Activated naive CD4-positive, alpha-beta T cell treated with anti-CD3 and anti-CD28 coated beads, Interleukin-2, amount 50 U/mL, for 24 hours (primary cell): ENCODE data around the gene CDKN2C.
A peak's percentile ranks its signal among the peaks of the same experiment; 100 is the strongest.
"Not testable (repeated sequence)": the region's sequence is repeated elsewhere in the genome, so short reads cannot be mapped to it uniquely, and the experiment has no call there.

Experiments used
- H3K27ac Mint-ChIP-seq: one replicate; pipeline ENCODE4 v1.8.0; 2021; ENCODE audit warnings: mild to moderate bottlenecking, mixed read lengths
- H3K27me3 Mint-ChIP-seq: one replicate; pipeline ENCODE4 v1.8.0; 2021; ENCODE audit warnings: mixed read lengths
- H3K36me3 Mint-ChIP-seq: one replicate; pipeline ENCODE4 v1.8.0; 2021; ENCODE audit warnings: mixed read lengths
- H3K4me1 Mint-ChIP-seq: one replicate; pipeline ENCODE4 v1.8.0; 2021; ENCODE audit warnings: mixed read lengths
- H3K4me3 Mint-ChIP-seq: one replicate; pipeline ENCODE4 v1.8.0; 2021; ENCODE audit warnings: mild to moderate bottlenecking, mixed read lengths
- H3K9me3 Mint-ChIP-seq: one replicate; pipeline ENCODE4 v1.8.0; 2021; ENCODE audit warnings: mixed read lengths

Gene CDKN2C

DNA sequence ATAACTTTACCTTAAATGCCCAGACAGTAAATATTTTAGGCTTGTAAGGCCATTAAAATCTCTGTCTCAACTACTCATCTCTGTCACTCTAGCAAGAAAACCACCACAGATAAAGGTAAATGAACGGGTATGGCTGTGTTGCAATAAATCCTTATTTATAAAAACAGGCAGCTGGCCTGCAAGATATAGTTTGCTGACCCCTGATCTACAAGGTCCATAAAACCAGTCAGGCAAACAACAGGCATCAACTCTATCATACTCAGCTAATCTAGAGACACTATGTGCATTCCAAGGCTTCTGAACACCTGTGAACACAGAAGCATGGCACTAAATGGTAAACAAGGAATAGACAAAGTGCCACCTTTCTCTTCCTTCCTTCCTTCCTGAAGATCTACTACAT, 19.6 kb upstream of the CDKN2C start:
- H3K27me3 Mint-ChIP-seq = no peaks in the 10 kb centered on the region
- H3K36me3 Mint-ChIP-seq = peaks cover 6% of the 10 kb centered on the region
- H3K4me3 Mint-ChIP-seq = no peak overlapping the region
- H3K27ac Mint-ChIP-seq = no peak overlapping the region
- peaks cover 64% of the 10 kb centered on the region for H3K4me1 Mint-ChIP-seq
- H3K9me3 Mint-ChIP-seq = no peaks in the 10 kb centered on the region

- not testable (repeated sequence) for H3K27me3 Mint-ChIP-seq, H3K4me3 Mint-ChIP-seq, H3K27ac Mint-ChIP-seq, H3K36me3 Mint-ChIP-seq, H3K9me3 Mint-ChIP-seq
- peaks cover 48% of the 10 kb centered on the region for H3K4me1 Mint-ChIP-seq
Observed at GRCh38 chr1:50952566-50952965, 17.5 kb upstream of the CDKN2C start.

DNA sequence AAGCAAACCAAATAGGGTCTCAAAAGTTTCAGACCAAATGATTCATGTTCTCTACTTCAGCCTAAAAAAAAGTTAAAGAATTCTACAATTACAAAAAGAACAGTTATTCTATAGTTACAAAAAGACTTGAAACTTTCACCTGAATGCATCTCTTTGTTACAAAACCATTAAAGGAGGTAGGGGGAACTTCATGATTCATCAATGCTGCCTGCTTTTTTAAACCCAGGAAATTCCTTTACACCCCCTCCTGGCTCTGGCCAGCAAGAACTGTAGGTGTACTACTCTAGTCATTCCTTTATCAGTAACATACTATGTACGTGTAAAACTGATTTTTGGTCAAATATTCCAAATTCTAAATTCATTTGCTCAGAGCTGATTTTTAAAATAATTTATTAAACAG, 14.9 kb upstream of the CDKN2C start:
- peaks cover 37% of the 10 kb centered on the region for H3K4me1 Mint-ChIP-seq
- H3K4me3 Mint-ChIP-seq = no peak overlapping the region

DNA sequence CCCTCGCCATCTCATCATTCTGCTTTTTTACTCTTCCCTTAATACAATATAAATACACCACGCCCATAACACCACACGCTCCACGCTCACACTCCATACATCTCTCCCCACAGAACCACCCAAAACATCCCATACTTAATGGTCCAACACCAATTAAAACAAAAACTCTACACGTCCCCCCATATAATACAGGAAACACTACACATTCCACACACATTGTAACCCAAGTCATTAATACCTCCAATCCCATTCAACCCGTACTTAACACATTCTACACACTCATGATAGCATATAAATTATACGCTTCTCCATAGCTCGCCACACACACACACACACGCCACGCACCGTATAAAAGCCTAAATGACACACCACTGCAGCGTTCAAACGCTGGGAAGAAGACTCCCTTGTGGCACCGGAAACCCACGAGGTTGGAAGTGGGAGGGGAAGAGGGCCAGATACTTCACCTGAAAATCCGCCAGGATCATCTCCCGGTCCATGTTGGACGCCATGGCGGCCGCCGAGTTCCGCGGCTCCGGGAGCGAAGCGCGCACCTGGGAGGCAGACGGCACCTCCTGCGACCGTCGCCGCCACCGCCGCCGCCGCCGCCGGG, 10.6 kb upstream of the CDKN2C start:
- Mint-ChIP-seq H3K4me1 (peaks cover 31% of the 10 kb centered on the region), H3K4me3 (peak overlapping the region; percentile 93), H3K27ac (peak overlapping the region; percentile 80), H3K36me3 (peaks cover 2% of the 10 kb centered on the region), H3K27me3 (no peaks in the 10 kb centered on the region), H3K9me3 (no peaks in the 10 kb centered on the region)

More for the DNA sequence above, 14.9 kb upstream of the CDKN2C start:
- H3K36me3 Mint-ChIP-seq = peaks cover 7% of the 10 kb centered on the region
- no peaks in the 10 kb centered on the region for H3K9me3 Mint-ChIP-seq
- H3K27me3 Mint-ChIP-seq = no peaks in the 10 kb centered on the region
- H3K27ac Mint-ChIP-seq = no peak overlapping the region

- peak within 1 kb of the TSS; percentile 99 for H3K27ac Mint-ChIP-seq
- peaks cover 2% of the 10 kb centered on the region for H3K36me3 Mint-ChIP-seq
- peak within 1 kb of the TSS; percentile 93 for H3K4me3 Mint-ChIP-seq
- peaks cover 24% of the 10 kb centered on the region for H3K4me1 Mint-ChIP-seq
- no peaks in the 10 kb centered on the region for H3K27me3 Mint-ChIP-seq
- H3K9me3 Mint-ChIP-seq = no peaks in the 10 kb centered on the region
Observed at GRCh38 chr1:50959913-50960844, 9.9 kb upstream of the CDKN2C start, which contains the start of gene FAF1. TSS of gene FAF1 (minus strand) at chr1:50960267. CDS start at chr1:50959811, 456 bp downstream.

DNA sequence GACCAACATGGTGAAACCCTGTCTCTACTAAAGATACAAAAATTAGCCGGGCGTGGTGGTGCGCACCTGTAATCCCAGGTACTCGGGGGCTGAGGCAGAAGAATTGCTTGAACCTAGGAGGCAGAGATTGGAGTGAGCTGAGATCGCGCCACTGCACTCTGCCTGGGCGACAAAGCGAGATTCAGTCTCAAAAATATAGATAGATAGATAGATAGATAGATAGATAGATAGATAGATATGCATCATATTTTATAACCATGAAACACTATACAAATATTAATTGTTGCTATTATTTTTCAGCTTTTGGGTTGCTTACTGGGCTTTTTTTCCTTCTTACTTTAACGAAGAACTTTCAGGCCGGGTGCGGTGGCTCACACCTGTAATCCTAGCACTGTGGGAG, 5.2 kb upstream of the CDKN2C start:
- peaks cover 17% of the 10 kb centered on the region for H3K4me1 Mint-ChIP-seq
- H3K27me3 Mint-ChIP-seq = no peaks in the 10 kb centered on the region
- H3K9me3 Mint-ChIP-seq = no peaks in the 10 kb centered on the region
- H3K27ac Mint-ChIP-seq = no peak overlapping the region
- H3K4me3 Mint-ChIP-seq = no peak overlapping the region
- H3K36me3 Mint-ChIP-seq = no peaks in the 10 kb centered on the region

GRCh38 chr1:50966991-50967390, 3.1 kb upstream of the CDKN2C start:
- Mint-ChIP-seq H3K27me3 (peaks cover 5% of the 10 kb centered on the region), H3K9me3 (no peaks in the 10 kb centered on the region), H3K36me3 (no peaks in the 10 kb centered on the region), H3K4me1 (peaks cover 25% of the 10 kb centered on the region), H3K4me3 (peak overlapping the region; percentile 98), H3K27ac (no peak overlapping the region)

DNA sequence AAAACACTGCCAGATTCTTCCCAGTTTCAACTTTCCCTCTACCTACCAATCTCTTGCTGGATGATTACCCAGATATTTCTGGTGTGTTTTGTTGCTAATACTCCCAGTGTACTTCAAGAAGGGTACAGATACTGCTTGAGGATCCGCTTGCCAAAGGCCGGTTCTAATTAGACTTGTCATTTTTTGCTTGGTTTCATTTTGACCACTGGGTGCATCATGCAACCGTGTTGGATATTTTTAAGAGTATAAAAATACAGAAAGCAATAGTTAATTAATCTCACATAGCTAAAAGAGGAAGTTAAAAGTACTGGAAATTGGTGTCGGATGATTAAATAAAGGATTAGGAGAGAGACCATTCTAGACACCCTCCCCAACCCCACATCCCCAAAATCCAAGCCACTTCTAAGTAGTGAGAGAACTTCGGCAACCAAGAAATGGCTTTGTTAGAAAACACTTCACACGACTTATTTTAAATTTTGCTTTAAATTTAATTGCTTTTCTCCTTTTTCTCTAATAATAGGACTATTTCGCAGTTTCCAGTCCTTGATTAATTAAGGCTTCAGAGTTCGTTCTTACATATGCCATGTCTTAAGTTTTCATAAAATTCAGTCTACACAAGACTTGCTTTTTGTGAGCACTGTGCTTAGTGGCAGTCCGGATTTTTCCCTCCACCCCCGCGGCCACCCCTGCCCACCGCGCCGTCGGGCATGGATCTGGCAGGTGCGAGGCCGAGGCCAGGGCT, 2.5 kb upstream of the CDKN2C start:
- H3K27me3 Mint-ChIP-seq = peaks cover 7% of the 10 kb centered on the region
- no peaks in the 10 kb centered on the region for H3K36me3 Mint-ChIP-seq
- no peaks in the 10 kb centered on the region for H3K9me3 Mint-ChIP-seq
- H3K4me1 Mint-ChIP-seq = peaks cover 27% of the 10 kb centered on the region
- H3K4me3 Mint-ChIP-seq = peak overlapping the region; percentile 98
- H3K27ac Mint-ChIP-seq = peak overlapping the region; percentile 79

GRCh38 chr1:50968158-50968820, 1.8 kb upstream of the CDKN2C start:
- Mint-ChIP-seq H3K27ac (peak overlapping the region; percentile 82), H3K4me3 (peak overlapping the region; percentile 98), H3K27me3 (peaks cover 7% of the 10 kb centered on the region), H3K36me3 (no peaks in the 10 kb centered on the region), H3K9me3 (no peaks in the 10 kb centered on the region), H3K4me1 (peaks cover 27% of the 10 kb centered on the region)

DNA sequence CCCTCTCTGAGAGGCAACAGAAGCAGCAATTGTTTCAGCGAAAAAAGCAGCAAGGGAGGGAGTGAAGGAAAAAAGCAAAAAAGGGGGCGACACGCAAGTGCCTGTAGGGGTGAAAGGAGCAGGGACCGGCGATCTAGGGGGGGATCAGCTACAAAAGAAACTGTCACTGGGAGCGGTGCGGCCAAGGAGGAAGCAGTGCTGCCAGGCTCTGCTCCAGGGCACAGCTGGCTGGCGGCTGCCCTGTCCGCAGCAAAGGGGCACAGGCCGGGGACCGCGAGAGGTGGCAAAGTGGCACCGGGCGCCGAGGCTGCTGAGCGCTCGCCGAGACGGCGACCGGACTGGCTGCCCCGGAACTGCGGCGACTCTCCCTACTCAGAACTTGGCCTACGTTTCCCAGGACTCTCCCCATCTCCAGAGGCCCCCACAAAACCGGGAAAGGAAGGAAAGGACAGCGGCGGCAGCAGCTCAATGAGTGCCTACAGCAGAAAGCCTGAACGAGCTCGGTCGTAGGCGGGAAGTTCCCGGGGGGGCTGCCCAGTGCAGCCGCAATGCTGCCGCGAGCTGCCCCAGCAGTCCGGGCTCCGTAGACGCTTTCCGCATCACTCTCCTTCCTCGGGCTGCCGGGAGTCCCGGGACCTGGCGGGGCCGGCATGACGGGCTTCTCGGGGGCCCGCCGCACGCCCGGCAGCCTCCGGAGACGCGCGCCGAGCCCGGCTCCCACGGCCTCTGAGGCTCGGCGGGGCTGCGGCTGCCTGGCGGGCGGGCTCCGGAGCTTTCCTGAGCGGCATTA, 1.0 kb upstream of the CDKN2C start:
- Mint-ChIP-seq H3K4me1 (peaks cover 27% of the 10 kb centered on the region), H3K36me3 (no peaks in the 10 kb centered on the region), H3K4me3 (peak overlapping the region; percentile 98), H3K27me3 (peaks cover 9% of the 10 kb centered on the region), H3K27ac (peak overlapping the region; percentile 82), H3K9me3 (no peaks in the 10 kb centered on the region)

DNA sequence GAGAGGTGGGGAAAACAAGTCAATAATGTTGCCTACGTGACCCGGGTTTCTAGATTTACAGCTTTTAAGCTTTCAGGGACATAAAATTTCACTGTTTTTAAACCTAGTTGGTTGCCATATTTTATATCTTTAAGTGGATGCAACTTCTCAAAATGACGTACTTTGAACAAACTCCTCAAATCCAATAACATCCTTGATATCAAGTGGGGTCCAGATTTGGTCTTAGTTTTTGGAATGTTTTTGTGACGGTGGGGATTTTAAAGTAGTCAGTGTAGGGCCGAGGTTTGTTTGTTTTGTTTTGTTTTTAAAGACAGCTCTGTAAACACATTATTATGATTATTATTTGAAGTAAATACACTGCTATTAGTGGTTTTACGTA, 453 bp downstream of the CDKN2C start:
- Mint-ChIP-seq H3K36me3 (no peaks in the 10 kb centered on the region), H3K27me3 (peaks cover 18% of the 10 kb centered on the region), H3K4me1 (peaks cover 27% of the 10 kb centered on the region), H3K9me3 (no peaks in the 10 kb centered on the region), H3K27ac (peak overlapping the region; percentile 89), H3K4me3 (peak overlapping the region; percentile 98)

DNA sequence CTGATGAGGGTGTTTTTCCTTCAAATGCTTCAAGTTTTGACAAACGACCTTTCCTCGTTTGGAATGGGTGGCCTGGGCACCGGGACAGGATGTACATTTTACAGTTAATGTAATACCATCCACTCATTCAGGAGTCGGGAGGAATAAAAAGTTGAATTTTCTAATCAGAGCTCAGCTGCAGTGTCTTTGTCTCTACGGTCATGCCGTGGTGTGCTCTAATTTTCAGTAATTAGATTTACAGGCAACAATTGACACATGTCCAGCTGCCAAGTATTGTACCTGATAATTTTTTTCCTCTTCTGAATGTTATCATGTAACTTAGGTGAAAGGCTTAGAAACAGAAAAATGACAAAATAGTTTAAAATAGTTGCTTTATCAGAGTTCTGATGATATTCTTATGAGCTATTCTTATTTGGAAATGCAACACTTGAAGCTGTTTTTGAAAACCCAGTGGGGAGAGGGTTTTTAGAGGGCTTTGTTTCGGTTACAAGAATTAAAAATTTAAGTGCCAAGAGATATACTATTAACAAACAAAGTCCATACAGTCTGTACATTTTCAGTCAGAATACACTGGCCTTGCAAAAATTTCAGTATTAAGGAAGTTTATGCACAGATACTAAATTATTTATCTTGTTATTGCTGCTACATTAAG, 1.0 kb downstream of the CDKN2C start:
- Mint-ChIP-seq H3K27ac (no peak overlapping the region), H3K4me1 (peaks cover 27% of the 10 kb centered on the region), H3K27me3 (peaks cover 20% of the 10 kb centered on the region), H3K4me3 (peak overlapping the region; percentile 98), H3K36me3 (no peaks in the 10 kb centered on the region), H3K9me3 (no peaks in the 10 kb centered on the region)

DNA sequence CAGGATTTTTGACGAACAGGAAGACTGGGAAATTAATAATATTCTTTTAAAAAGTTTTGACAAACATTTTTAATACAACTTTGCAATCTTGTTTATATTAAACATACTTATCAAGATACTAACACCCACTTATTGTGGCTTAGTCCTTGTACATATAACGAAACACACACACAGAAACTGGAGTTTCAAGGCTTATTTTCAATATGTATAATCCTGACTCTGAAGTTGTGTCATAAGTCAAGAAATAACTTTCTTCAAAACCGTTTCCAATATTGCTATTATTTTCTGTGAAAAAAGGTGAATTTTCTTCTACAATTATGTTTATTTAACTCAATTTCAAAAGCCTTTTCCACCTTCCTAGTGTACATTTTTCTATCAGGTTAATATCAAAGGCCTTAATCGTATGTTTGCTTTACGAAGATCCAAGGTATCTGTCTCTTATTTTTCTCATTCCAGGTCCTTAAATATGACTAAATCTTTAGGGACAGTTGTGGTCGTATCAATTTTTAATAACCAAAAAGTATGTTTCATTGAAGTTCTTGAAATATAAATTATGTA, 1.8 kb downstream of the CDKN2C start:
- no peaks in the 10 kb centered on the region for H3K9me3 Mint-ChIP-seq
- H3K4me3 Mint-ChIP-seq = no peak overlapping the region
- no peak overlapping the region for H3K27ac Mint-ChIP-seq
- H3K36me3 Mint-ChIP-seq = no peaks in the 10 kb centered on the region
- peaks cover 32% of the 10 kb centered on the region for H3K4me1 Mint-ChIP-seq
- H3K27me3 Mint-ChIP-seq = peaks cover 26% of the 10 kb centered on the region

DNA sequence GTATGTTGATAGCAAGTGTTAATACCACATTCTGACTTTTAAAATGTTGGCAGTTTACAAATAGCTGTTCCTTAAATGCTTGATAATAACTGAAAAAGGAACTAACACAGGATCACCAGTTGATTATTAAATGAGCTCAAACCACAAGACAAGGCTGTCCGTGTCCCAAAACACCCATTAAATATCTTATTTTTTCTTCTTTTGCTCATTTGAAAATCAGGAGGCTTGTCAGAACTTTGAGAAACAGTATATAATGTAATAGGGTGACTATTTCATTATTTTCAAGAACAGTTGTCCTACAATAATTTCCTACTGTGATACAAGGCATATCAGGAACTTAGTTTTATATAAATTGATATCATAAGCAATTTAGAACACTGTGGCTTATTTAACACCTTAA, 2.7 kb downstream of the CDKN2C start:
- peaks cover 27% of the 10 kb centered on the region for H3K4me1 Mint-ChIP-seq
- no peaks in the 10 kb centered on the region for H3K36me3 Mint-ChIP-seq
- H3K9me3 Mint-ChIP-seq = no peaks in the 10 kb centered on the region
- H3K27me3 Mint-ChIP-seq = peaks cover 27% of the 10 kb centered on the region
- no peak overlapping the region for H3K4me3 Mint-ChIP-seq
- no peak overlapping the region for H3K27ac Mint-ChIP-seq
